Activated T-cell treated with anti-CD3 and anti-CD28 coated beads, Interleukin-2, amount 50 U/mL, for 48 hours (primary cell): ENCODE data around the gene PDE1C.

Experiments
- DNase-seq, 2 experiments: peaks; one replicate each; pipeline ENCODE4 v3.0.0-alpha.2; 2020

The PDE1C gene

GRCh38 chr7:31935124-31936054 lies 134.8 kb downstream of the PDE1C start:
- no peak for DNase-seq

DNA sequence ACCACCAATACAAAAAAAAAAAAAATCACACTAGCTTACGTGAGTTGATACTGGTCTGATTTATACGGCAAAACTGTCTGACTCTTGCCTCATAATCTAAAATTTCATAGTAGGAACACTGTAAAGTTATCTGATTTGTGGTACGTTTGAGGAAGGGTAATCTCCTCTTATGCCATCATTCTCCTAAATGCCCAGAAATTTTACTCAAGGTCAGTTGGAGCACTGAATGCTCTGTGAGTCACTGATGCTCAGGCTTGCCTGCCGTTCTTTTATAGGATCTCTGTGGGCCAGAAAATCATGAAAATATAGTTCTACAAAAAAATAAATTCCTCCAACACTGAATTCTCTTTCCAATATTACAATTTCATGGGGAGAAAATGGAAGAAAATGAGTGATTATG lies 135.7 kb downstream of the PDE1C start:
- no peak for DNase-seq

DNA sequence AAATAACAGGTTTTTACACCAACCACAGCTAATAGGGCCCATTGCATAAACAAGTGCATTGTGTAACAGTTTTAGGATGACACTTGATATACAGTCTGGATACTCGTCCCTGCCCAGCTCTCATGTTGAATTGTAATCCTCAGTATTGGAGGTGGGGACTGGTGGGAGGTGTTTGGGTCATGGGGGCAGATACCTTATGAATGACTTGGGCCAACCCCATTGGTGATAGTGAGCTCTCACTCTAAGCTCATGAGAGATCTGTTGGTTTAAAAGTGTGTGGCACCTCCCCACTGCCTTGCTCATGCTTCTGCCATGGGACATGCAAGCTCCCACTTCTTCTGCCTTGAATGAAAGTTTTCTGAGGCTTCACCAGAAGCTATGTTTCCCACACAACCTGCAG lies 136.7 kb downstream of the PDE1C start:
- no peak for DNase-seq

- no peak for DNase-seq
Measured at GRCh38 chr7:31926991-31927584, 143.1 kb downstream of the PDE1C start.

DNA sequence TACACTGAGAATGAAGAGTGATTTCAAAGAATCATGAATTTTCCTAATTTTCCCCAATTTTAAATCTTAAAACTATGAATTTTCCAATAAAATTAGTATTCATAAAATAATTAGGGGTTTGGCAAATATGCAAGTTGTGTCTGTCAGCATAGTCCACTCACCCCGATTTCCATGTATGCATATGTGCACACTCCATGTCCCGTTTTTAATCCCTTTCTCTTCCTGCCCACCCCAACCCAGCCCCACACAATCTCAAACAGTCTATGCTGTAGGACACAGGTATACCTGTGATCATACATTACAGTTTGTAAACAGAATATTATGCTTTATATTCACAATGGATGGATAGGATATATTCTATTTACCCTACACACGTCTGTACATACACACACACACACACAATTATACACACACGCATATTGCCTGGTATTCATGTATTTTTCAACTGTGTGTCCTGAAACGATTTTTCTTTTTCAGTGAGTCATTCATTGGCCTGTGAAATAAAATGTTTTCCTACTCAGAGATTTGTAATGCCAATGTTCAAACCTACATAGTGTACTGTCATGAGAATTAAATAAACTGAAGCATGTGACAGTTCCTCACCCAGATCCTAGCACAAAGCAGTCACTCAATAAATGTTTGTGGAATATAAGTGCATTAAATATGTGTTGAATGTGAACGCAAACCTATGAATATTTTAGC lies 144.3 kb downstream of the PDE1C start:
- DNase-seq, result no peak

DNA sequence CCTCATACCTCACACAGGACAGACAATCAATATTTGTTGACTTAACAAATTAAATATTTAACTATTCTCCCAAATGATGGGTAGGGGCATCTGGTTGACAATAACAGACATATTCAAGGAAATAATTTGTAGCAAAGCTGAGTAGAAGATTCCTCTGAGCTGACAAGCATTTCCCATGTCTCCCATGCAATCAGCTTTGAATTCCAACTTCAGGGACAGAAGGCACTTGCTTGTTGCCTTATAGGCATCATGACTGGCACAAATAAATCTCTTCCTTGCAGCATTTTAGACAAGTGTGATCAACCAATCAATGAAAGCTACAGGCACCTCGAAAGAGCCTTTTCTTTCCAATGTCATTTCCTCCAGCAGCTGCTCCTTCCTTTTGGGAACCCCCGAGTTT lies 146.0 kb downstream of the PDE1C start:
- no peak for DNase-seq

- DNase-seq, result no peak
Measured at GRCh38 chr7:31922848-31923247, 147.4 kb downstream of the PDE1C start.

GRCh38 chr7:31921047-31921446 lies 149.2 kb downstream of the PDE1C start:
- no peak for DNase-seq

DNA sequence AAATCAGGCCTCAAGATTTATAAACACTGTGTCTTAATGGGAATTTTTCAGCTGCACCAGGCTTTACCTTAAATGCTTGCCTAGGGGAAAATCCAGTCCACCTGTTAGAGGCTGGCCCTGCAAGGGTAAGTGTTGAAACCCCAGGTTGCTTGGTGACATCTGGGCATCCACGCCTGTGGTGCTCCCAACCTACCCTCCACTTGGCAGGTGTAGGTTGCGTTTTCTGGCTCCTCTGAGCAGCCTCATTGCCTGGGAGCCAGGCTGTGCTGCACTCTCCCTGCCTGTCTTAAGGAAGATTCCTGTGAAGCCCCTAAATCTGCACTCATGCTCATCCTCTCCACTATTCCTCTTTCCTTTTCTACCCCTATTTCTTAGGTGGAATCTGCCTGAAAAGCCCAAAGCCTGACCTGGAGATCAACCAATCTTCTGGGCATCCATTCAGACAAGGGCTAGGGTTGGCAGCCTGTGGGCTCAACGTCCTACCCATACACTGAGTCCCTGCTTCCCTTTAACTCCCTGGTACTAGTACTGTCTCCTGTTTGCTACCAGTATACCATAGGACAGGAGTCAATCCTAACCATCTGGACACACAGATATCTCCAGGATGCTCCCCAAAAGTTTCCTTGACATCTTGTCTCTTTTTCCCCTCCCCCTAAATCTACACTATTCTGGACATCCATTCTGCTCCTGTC lies 150.4 kb downstream of the PDE1C start:
- no peak for DNase-seq

DNA sequence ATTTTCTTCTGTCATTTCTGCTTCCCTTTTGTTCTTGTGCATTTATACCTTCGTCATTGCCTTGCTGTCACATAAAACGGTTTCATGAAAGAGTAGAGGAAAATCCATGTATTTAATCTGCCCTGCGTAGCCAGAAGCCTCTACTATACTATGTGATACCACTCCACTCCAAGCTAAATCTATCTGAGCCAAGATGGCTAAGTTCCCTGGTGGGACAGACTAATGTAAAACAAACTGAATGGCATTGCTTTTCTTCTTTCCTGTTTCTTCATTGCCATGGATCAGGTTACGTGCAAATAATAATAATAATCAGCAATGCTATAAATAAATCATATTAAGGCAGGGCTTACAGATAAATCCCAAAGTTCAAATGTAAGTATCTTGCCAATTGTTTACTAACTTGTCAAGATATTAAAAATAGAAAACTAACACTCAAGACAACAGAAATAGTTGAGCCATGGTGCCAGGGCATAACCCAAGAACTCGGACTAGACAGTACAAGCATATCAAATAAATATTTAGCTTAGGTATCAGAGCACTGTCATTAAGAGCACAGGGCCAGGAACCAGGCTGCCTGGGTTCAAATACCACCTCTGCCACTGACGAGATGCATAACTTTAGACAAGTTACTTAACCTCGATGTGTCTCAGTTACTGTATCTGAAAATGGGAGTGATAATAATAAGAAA lies 151.4 kb downstream of the PDE1C start:
- DNase-seq, result no peak

DNA sequence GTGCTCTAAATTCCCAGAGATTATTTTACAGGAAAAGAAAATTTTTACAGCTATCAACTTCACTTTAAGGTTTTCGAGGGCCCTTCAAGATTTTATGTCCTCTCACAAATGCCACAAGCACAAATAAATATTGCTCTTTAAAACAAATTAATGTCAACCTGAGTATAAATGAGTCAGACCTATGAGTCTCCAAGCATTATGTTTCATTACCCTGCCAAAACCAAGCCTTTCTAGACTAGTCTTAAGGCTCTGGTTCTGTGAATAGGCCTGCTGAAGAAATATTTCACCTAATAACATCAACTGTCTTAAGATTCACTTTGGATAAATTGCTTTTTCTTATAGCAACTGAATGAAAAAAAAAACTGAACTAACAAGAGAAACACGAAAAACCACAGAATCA lies 153.0 kb downstream of the PDE1C start:
- no peak for DNase-seq

DNA sequence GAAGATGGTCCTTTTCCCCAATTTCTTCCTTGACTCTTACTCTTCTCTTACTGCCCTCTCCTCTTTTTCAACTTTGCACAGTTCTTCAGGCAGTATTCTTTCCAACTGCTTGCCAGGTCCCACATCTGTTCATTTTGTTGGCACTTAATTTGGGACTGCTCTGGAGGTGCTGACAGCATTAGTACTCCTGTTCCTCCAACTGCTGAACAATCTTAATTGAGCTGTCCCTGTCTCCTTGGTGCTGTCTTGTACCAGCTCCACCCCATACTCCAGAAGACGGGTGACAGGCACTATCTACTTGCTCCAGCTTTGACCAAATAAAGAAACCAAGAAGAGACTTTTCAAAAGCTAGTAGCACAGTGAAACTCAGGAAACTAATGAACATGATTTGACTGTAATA lies 160.0 kb downstream of the PDE1C start:
- DNase-seq, result no peak

- no peak for DNase-seq
Measured at GRCh38 chr7:31906479-31907171, 163.6 kb downstream of the PDE1C start.

DNA sequence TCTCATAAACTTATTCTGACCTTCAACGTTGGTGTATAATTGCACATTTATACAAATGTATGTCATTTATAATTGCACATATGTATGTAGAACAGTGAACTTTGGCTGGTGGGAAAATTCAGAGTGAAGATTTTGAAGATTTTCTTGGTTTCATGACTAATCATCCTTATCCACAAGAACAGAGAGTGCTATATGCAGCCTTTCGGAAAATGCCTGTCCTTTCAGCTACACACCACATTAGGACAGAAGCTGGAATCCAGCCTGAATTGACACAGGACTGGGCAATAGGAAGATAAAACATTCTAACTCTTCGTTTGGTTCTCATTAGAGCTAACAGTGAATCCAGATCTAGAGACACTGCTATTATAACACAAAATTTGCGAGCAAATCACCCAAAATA lies 166.2 kb downstream of the PDE1C start:
- DNase-seq, result no peak

GRCh38 chr7:31899356-31899927 lies 170.8 kb downstream of the PDE1C start:
- no peak for DNase-seq

- DNase-seq, result no peak
Measured at GRCh38 chr7:31896925-31897324, 173.3 kb downstream of the PDE1C start.

DNA sequence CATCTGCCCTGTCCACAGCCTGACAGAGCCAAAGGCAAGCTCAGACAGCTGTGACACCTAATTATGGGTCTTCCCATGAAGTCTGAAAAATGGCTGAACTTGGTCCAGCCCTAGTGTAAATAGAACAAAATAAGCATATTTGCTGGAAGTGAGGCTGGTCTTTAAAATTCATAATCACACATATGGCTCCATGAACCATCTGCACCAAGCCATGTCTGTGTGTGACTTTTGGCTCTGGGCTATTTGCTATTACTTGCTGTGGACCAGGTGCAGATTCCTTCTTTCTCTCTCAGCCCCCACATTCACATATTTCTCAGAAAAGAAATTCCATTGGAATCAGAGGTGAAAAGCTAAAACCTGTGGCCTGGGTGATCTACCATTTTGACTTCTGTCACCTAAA lies 175.9 kb downstream of the PDE1C start:
- no peak for DNase-seq

DNA sequence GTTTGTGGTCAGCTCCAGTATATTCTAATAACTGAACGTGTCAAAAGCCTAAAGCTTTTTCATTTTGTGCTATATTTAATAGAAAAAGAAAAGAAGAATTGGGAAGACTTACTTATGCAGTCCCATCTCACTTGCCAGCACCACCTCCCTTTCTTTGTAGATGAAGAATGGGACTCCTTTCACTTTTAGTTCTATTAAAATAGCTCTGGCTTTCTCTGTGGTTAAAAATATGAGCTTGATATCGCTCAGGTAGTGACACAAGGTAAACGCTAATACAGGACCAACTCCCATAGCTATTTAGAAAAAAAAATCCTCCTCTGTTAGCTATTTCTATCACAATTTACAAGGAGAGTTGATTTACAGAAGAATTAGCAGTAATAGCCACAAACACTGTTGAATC lies 176.8 kb downstream of the PDE1C start:
- DNase-seq, result no peak

DNA sequence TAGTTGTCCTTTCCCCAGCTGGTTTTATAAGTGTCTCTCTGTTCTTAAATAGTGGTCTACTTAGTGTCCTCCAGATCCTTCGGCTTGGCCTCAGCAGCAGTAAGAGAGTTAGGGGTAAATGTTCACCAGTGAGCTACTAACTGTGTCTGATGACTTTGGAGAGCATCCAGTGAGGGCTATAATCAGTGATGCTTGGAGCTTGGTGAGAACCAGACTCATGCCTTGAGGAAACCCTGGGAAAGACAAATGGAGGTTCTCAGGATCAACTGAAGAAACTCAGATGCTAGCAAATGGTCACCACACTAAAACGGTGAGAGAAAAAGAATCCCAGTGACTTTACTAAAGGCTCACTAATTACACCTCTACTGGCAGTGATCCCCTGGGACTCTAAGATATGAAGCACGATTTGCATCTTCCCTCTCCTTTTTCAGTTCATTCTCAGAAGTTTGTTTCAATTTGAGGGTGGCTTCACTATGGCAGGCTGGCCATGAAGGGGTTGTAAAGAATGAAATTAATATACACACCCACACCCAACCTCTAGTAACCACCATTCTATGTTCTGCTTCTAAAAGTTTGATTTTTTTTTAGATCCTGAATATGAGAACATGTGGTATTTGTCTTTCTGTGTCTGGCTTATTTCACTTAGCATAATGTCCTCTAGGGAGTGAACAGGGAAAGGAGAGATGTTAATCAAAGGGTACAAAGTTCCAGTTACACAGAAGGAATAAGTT lies 177.9 kb downstream of the PDE1C start:
- DNase-seq, result no peak

GRCh38 chr7:31890766-31891165 lies 179.4 kb downstream of the PDE1C start:
- no peak for DNase-seq

GRCh38 chr7:31890198-31890597 lies 180.0 kb downstream of the PDE1C start:
- DNase-seq, result no peak
